Neuronal stem cell (in vitro differentiated cells): ENCODE measurements around the gene WDR86.

Experiments
- DNase-seq: peaks from one replicate; pipeline ENCODE4 v3.0.0-alpha.2; 2013; ENCODE audit warnings: low spot score
- H2AFZ ChIP-seq: one replicate; pipeline ENCODE4 v1.6.1; 2013; ENCODE audit warnings: mild to moderate bottlenecking, low read length, inconsistent platforms
- H2AK5ac ChIP-seq: 2 replicates; pipeline ENCODE4 v1.6.1; 2013; ENCODE audit warnings: low read depth, mild to moderate bottlenecking, inconsistent platforms, low read length, moderate library complexity, mixed read lengths
- H2BK120ac ChIP-seq: 2 replicates; pipeline ENCODE4 v1.6.1; 2013; ENCODE audit warnings: low read depth, mild to moderate bottlenecking, inconsistent platforms, low read length, moderate library complexity, mixed read lengths
- H2BK12ac ChIP-seq: one replicate; pipeline ENCODE4 v1.6.1; 2013; ENCODE audit warnings: low read length, inconsistent platforms
- H2BK15ac ChIP-seq: 2 replicates; pipeline ENCODE4 v1.6.1; 2013; ENCODE audit warnings: mild to moderate bottlenecking, low read length, inconsistent platforms, mixed read lengths
- H2BK5ac ChIP-seq: one replicate; pipeline ENCODE4 v1.6.1; 2013; ENCODE audit warnings: inconsistent platforms, mild to moderate bottlenecking, low read length, moderate library complexity
- H3K14ac ChIP-seq: one replicate; pipeline ENCODE4 v1.6.1; 2013; ENCODE audit warnings: low read length, inconsistent platforms
- H3K18ac ChIP-seq: 2 replicates; pipeline ENCODE4 v1.6.1; 2013; ENCODE audit warnings: low read length, inconsistent platforms
- H3K23ac ChIP-seq: 2 replicates; pipeline ENCODE4 v1.6.1; 2013; ENCODE audit warnings: low read depth, mild to moderate bottlenecking, mixed read lengths, low read length, inconsistent platforms; ENCODE audit not compliant: poor library complexity
- H3K27ac ChIP-seq: replicated peaks from 3 replicates; pipeline ENCODE4 v1.5.1; 2013; ENCODE audit warnings: low read length, inconsistent platforms
- H3K27me3 ChIP-seq, 3 experiments: 2 replicates each; pipeline ENCODE4 v1.6.1; 2013; ENCODE audit warnings: low read length in 3 of 3, mild to moderate bottlenecking in 2 of 3, inconsistent platforms in 1 of 3, low read depth in 1 of 3, mixed read lengths in 1 of 3, moderate library complexity in 1 of 3; ENCODE audit not compliant: control insufficient read depth in 3 of 3, insufficient read depth in 3 of 3
- H3K36me3 ChIP-seq, 2 donors: replicated peaks in 1 of 2; 2 replicates each; pipeline ENCODE4 v1.6.1; 2013; ENCODE audit warnings: low read length in 2 of 2; ENCODE audit not compliant: control insufficient read depth in 2 of 2, insufficient read depth in 2 of 2
- H3K4ac ChIP-seq: 2 replicates; pipeline ENCODE4 v1.6.1; 2013; ENCODE audit warnings: inconsistent platforms, mild to moderate bottlenecking, low read length, moderate library complexity
- H3K4me1 ChIP-seq, 2 donors: 1 replicate in 1 of 2; 2 replicates in 1 of 2; pipeline ENCODE4 v1.6.1; 2013; ENCODE audit warnings: low read length in 2 of 2, low read depth in 1 of 2; ENCODE audit not compliant: control insufficient read depth in 2 of 2, insufficient read depth in 1 of 2
- H3K4me2 ChIP-seq: one replicate; pipeline ENCODE4 v1.6.1; 2013; ENCODE audit warnings: mild to moderate bottlenecking, low read length, inconsistent platforms; ENCODE audit not compliant: insufficient read depth, poor library complexity, severe bottlenecking
- H3K4me3 ChIP-seq, 2 donors: 2 replicates each; pipeline ENCODE4 v1.5.1; 2013; ENCODE audit warnings: low read length in 2 of 2, mild to moderate bottlenecking in 2 of 2, inconsistent platforms in 1 of 2, moderate library complexity in 1 of 2
- H3K79me1 ChIP-seq: one replicate; pipeline ENCODE4 v1.6.1; 2013; ENCODE audit warnings: low read depth, mild to moderate bottlenecking, inconsistent platforms, low read length, moderate library complexity
- H3K9ac ChIP-seq: one replicate; pipeline ENCODE4 v1.6.1; 2013; ENCODE audit warnings: mild to moderate bottlenecking, low read depth, low read length, inconsistent platforms; ENCODE audit not compliant: poor library complexity
- H3K9me3 ChIP-seq, 2 donors: replicated peaks in 1 of 2; 2 replicates each; pipeline versions ENCODE3 to v1.6.1; 2013; ENCODE audit warnings: low read length in 2 of 2, mild to moderate bottlenecking in 2 of 2, inconsistent platforms in 1 of 2, low read depth in 1 of 2, mixed read lengths in 1 of 2, moderate library complexity in 1 of 2; ENCODE audit not compliant: control insufficient read depth in 2 of 2, insufficient read depth in 1 of 2
- H4K8ac ChIP-seq: one replicate; pipeline ENCODE4 v1.6.1; 2013; ENCODE audit warnings: low read depth, mild to moderate bottlenecking, inconsistent platforms, low read length, moderate library complexity
- H4K91ac ChIP-seq: one replicate; pipeline ENCODE4 v1.6.1; 2013; ENCODE audit warnings: low read length, low read depth, mild to moderate bottlenecking, inconsistent platforms; ENCODE audit not compliant: poor library complexity
- WGBS, 2 donors: extraction: QIAGEN DNeasy Blood & Tissue Kit; methylation state at CpG; one replicate each; pipeline ENCODE4 v1.1.7; 2013; ENCODE audit warnings: missing lambda C conversion rate in 2 of 2, mixed read lengths in 1 of 2; ENCODE audit not compliant: insufficient read length in 2 of 2, insufficient replicate concordance in 1 of 2; ENCODE audit errors: extremely low coverage in 2 of 2; 5-methylcytosine and 5-hydroxymethylcytosine counted together

WDR86 gene

DNA sequence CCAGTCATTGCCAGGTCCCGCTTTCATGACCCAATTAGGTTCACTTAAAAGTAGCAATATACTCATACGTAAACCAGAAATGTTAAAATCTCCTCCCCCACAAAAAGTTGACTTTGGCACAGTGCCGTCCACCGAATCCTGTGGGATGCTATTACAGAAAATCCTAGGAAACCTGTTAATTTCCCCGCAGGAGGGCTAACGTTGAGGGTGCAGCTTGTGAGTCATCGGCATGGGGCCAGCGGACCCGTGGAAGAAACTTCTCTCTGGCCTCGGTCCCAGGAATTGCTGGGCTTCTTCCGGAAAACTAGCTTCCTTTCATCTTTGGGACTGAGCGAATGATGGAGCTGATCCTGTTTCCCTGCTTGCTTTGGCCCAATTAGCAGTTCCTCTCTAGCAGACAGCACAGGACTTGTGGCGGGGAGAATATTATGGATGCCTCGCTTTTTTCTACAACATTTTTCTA lies 16.6 kb upstream of the WDR86 start:
- H3K79me1 ChIP-seq, result no peaks in the 10 kb centered on the region
- H2AFZ ChIP-seq, result no peak overlapping the region
- H2BK5ac ChIP-seq, result no peak overlapping the region
- H3K4me1 ChIP-seq, result peaks cover 13 to 22% of the 10 kb centered on the region in 2 donors
- no CpG with 5 or more reads among the region's 14 CpGs for WGBS, 2 donors
- H3K14ac ChIP-seq, result no peak overlapping the region
- H3K27ac ChIP-seq, result no peak overlapping the region
- H3K23ac ChIP-seq, result no peak overlapping the region
- no peak for DNase-seq
- no peak overlapping the region for H3K4me2 ChIP-seq
- H4K91ac ChIP-seq, result no peak overlapping the region
- H2BK15ac ChIP-seq, result peak overlapping the region; percentile 84
- no peak overlapping the region for H3K4ac ChIP-seq
- no peak overlapping the region for H2AK5ac ChIP-seq
- H3K18ac ChIP-seq, result no peak overlapping the region
- H3K9me3 ChIP-seq, result peaks cover 6 to 12% of the 10 kb centered on the region in 2 donors
- no peaks in the 10 kb centered on the region for H3K36me3 ChIP-seq
- peaks cover 0 to 14% (median 0%) of the 10 kb centered on the region in 3 experiments for H3K27me3 ChIP-seq
- no peak overlapping the region for H2BK12ac ChIP-seq
- H4K8ac ChIP-seq, result no peak overlapping the region
- H2BK120ac ChIP-seq, result no peak overlapping the region
- no peak overlapping the region for H3K4me3 ChIP-seq
- no peak overlapping the region for H3K9ac ChIP-seq

DNA sequence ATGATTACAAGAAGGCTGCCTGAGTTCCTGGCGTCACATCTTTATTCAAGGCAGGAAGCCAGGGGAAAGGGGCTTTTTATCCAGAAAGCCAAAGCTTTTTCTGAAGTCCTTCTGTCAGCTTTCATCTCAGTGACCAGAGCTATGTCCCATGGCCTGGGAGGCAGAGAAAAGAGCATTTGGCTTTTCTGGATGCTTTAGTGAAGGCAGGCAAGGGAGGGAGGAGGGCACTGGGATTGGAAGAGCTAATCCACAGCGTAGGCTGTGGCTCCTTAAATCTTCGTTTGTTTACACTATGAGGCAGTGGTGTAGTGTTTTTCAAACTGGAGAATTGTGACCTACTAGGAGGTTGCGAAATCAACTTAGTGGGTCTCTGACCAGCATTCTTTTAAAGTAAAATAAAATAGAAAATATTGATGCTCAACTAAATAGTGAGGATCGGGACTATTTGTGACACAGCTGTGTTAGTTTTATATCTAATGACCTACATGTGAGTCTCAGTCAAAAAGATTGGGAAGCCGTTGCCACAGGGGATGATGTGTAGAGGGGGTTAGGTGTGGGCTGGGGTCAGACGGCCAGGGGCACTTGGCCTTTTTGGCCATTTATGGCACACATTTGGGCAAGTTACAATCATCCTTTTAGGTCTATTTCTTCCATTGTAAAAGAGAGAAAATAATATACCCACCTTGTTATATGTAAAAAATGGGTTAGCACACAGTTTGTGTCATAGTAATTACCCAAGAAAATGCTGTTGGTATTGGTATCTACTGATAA lies 16.0 kb upstream of the WDR86 start:
- Histone ChIP-seq H3K23ac (no peak overlapping the region), H3K4me2 (no peak overlapping the region), H2BK5ac (no peak overlapping the region), H3K14ac (no peak overlapping the region), H3K9me3 (peaks cover 6 to 12% of the 10 kb centered on the region in 2 donors), H3K27me3 (peaks cover 0 to 16% (median 0%) of the 10 kb centered on the region in 3 experiments), H4K8ac (no peak overlapping the region), H2BK15ac (no peak overlapping the region), H3K36me3 (no peaks in the 10 kb centered on the region), H3K9ac (no peak overlapping the region), H2BK12ac (no peak overlapping the region), H3K79me1 (no peaks in the 10 kb centered on the region), H2AFZ (no peak overlapping the region), H3K4ac (no peak overlapping the region), H2AK5ac (no peak overlapping the region), H2BK120ac (no peak overlapping the region), H3K4me1 (peaks cover 13 to 22% of the 10 kb centered on the region in 2 donors), H4K91ac (no peak overlapping the region), H3K27ac (no peak overlapping the region), H3K4me3 (no peak overlapping the region), H3K18ac (no peak overlapping the region)
- DNase-seq, result no peak
- WGBS, 2 donors, result no CpG with 5 or more reads among the region's 7 CpGs

- H2BK120ac ChIP-seq, result no peak overlapping the region
- no peak overlapping the region for H3K14ac ChIP-seq
- H4K91ac ChIP-seq, result no peak overlapping the region
- no peak overlapping the region for H3K23ac ChIP-seq
- H2BK5ac ChIP-seq, result no peak overlapping the region
- no peak for DNase-seq
- no peak overlapping the region for H2BK12ac ChIP-seq
- H3K18ac ChIP-seq, result no peak overlapping the region
- H3K27ac ChIP-seq, result no peak overlapping the region
- no peak overlapping the region for H3K4ac ChIP-seq
- H4K8ac ChIP-seq, result no peak overlapping the region
- H3K9me3 ChIP-seq, result peaks cover 6 to 12% of the 10 kb centered on the region in 2 donors
- no peaks in the 10 kb centered on the region for H3K36me3 ChIP-seq
- H3K4me1 ChIP-seq, result peaks cover 12 to 20% of the 10 kb centered on the region in 2 donors
- H3K9ac ChIP-seq, result peak overlapping the region; percentile 7
- H3K79me1 ChIP-seq, result no peaks in the 10 kb centered on the region
- no peak overlapping the region for H3K4me3 ChIP-seq
- no peak overlapping the region for H3K4me2 ChIP-seq
- WGBS, 2 donors, result no CpG with 5 or more reads among the region's 5 CpGs
- H3K27me3 ChIP-seq, result peaks cover 0 to 16% (median 0%) of the 10 kb centered on the region in 3 experiments
- H2BK15ac ChIP-seq, result no peak overlapping the region
- H2AK5ac ChIP-seq, result no peak overlapping the region
- H2AFZ ChIP-seq, result no peak overlapping the region
These were observed 15.0 kb upstream of the WDR86 start for GRCh38 chr7:151424799-151425198.

DNA sequence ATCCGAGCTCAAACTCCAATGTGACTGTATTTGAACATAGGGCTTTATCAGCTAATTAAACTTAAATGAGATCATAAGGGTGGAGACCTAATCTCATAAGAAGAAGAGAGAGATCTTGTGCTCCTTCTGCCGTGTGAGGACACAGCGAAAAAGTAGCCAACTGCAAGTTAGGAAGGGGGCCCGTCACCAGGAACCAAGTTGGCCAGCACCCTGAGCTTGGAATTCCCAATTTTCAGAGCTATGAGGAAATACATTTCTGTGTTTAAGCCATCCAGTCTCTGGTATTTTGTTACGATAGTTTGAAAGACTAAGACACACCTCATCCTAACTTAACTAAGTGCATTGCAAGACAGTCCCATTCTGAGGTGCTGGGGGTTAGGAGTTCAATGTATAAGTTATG lies 14.1 kb upstream of the WDR86 start:
- Histone ChIP-seq H3K36me3 (no peaks in the 10 kb centered on the region), H2BK15ac (no peak overlapping the region), H3K4me1 (peaks cover 6 to 12% of the 10 kb centered on the region in 2 donors), H3K9ac (no peak overlapping the region), H4K91ac (no peak overlapping the region), H2AK5ac (no peak overlapping the region), H3K27me3 (peaks cover 0 to 16% (median 0%) of the 10 kb centered on the region in 3 experiments), H3K14ac (no peak overlapping the region), H3K4me3 (no peak overlapping the region), H2BK120ac (no peak overlapping the region), H3K79me1 (no peaks in the 10 kb centered on the region), H3K4ac (no peak overlapping the region), H3K23ac (no peak overlapping the region), H3K9me3 (peaks cover 6 to 12% of the 10 kb centered on the region in 2 donors), H4K8ac (no peak overlapping the region), H2AFZ (no peak overlapping the region), H3K27ac (no peak overlapping the region), H2BK12ac (no peak overlapping the region), H3K4me2 (no peak overlapping the region), H2BK5ac (no peak overlapping the region), H3K18ac (no peak overlapping the region)
- no CpG with 5 or more reads among the region's 5 CpGs for WGBS, 2 donors
- DNase-seq, result no peak
